SKM-1 (cell line): Measurements from ENCODE around the gene HHATL.
"Not testable (repeated sequence)": the region's sequence is repeated elsewhere in the genome, so short reads cannot be mapped to it uniquely, and the experiment has no call there.

Source experiments
- DNase-seq: peaks from one replicate; lab custom pipeline; 2025; ENCODE audit not compliant: unreplicated experiment; lab: John Stamatoyannopoulos, UW

HHATL gene

DNA sequence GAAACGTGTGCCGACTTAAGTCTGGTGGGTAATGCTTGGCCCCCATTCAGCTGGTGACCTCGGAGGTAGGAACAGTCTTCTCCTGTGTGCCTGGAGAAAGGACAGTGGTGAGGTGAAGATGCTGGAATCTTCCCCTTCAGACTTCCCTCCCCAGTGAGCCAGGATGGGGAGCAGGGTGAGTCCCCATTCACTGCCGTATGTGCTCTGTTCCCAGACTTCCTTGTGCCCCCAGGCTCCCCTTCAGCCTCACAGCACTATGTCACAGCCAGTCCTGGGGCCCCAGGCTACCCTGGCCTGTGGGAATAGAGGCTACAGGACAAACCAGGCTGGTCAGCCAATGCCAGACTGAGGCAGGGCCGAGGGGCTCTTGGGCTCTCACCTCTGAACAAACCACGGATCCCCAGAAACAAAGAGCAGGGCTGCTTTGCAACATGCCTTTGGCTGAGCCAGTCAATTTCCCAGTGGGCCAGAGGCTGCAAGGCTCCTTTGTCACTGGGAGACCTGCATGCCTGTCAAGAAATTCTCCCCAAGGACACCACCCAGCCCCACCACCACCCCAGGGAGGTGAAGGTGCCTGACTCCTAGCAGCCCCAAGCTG is 31.8 kb upstream of the HHATL start:
- DNase-seq = no peak

DNA sequence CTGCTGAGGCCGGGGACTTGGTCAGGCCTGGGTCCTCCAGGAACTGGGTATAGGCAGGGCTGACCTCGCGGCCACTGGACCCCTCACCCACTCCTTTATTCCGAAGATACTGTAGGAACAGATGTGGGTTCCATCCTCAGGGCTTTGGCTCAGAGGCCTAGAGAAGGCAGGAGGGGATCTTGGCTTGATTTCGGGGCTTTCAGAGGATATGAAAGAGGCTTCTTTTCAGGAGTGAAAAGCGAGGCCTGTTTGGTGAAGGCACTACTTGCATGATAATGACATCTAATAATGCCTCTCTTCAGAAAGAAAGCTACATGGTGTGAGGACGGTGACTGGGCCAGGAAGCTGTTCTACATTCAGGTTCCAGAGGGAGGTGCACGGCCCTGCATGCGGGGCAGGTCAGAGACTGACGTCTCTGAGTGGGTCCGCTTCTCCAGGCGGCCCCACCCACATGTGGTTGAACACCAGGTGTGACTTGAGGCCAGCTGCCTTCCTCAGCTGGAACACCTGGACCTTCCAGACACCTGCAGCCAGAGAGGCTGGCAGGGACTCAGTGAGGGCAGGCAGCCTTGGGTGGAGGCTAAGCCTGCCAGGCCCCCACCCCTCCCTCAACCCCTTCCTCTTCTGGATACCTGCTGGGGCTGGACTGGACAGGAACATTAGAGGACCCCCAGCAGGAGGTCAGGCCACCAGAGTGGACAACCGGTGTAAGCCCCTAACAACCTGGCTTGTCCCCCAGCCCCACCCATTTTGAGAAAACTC is 31.1 kb upstream of the HHATL start:
- DNase-seq = no peak

DNA sequence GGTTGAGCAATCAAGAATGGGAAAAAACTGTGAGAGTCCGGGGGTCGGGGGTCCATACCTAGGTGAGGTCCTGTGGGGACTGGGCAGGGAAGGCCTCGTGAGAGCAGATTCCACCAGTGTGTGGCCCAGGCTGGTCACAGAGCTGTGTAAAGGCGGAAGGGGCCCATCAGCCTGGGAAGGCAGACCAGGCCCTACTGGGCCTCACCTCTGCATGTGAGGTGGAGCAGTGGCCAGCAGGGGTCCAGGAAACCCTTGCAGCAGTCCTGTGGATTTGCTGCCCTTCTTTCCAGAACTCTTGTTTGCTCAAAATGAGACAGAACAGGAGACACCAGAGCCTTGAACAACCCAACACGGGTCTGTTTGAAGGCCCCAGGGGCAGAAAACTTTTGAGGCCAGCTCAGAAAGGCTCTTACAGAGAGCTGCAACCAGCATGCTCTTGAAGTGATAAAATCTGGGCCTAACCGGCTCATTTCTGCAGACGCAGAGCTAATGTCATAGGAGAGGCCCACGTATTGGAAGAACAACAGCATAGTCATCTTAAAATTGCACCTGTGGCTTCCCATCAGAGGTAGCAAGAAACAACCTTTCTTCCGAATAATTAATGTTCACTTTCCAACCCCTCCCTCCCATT is 30.3 kb upstream of the HHATL start:
- DNase-seq = no peak

GRCh38 chr3:42732196-42732828 is 29.7 kb upstream of the HHATL start:
- DNase-seq = no peak

GRCh38 chr3:42731476-42732195 is 29.0 kb upstream of the HHATL start:
- DNase-seq = no peak

DNA sequence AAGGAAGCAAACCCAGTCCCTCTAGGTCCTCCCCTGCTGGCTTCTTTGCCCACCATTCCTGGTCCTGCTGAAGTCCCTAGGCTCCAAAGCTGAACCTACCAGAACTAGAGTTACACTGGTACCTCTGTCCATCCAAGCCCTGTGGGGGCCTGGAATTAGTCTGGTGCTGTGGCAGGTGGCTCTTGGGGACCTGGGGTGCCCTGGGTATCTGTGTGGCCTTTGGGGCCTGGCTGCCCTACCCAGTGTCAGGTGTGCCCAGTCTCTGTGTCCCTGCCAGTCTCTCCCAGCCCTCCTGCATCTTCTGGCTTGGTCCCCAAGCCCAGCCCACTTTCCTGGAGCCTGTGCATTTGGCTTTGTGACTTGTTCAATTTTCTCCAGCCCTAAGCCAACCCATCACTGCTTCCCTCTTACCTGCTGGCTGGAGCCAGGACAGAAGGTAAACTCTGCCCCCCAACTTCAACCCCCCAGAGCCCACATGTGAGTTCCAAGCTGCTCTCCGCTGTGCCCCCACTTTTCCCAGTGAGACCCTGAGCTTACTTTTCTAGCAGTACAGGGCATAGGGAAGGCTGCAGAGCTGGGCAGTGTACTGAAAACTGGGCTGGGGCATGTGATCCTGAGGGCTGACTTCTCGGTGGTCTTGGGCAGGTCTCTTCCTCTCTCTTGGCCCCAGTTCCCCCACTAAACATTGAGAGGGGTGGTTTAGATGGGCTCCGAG is 28.3 kb upstream of the HHATL start:
- DNase-seq = no peak

- no peak for DNase-seq
Measured at GRCh38 chr3:42730294-42730693, 27.7 kb upstream of the HHATL start.

GRCh38 chr3:42729404-42730145 is 27.0 kb upstream of the HHATL start:
- DNase-seq = no peak

DNA sequence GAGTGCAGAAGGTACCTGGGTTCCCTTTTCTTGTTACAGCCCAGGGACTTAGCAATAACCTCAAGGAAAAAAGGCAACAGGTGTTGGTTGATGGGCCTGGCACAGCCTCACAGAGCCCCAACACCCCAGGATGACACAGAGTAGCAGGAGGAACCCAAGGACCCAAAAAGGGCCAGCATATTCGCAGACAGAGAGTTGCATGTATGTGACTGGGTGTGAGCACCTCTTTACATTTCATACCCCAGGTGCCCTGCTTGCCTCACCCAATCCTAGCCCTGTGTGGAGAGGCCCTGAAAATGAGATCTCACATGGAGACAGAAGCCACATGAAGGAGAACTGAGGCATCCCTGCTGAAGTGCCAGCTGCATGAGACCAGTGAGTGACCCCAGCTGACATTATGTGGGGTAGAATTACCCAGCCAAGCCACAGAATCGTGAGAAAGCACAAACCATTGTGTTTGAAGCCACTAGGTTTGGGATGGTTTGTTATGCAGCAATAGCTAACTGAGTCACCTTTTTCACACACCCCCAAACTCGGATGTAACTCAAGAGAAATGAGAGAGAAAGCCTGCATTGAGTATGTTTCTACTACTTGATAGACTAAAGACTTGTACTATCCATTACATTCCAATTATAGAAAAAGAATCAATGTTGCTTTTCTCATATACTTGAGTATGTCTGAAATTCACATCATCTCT is 26.2 kb upstream of the HHATL start:
- no peak for DNase-seq

DNA sequence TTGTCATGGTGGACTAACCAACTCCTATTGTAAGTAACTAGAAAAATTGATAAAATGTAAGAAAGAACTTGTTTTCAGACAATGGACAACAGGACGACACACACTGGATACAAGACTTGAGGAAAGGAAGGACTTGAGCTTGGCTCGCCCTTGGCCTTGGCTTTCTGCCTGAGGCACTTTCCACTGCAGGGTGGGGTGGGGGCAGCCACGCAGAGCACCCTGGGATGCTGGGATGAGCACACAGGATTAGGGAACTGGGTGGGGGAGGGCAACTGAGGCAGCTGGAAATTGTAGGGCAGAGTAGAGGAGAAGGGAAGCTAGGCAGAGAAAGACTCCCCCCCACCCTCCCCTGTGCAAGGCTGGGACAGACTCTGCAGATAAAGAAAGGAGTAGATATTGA is 25.5 kb upstream of the HHATL start:
- no peak for DNase-seq

DNA sequence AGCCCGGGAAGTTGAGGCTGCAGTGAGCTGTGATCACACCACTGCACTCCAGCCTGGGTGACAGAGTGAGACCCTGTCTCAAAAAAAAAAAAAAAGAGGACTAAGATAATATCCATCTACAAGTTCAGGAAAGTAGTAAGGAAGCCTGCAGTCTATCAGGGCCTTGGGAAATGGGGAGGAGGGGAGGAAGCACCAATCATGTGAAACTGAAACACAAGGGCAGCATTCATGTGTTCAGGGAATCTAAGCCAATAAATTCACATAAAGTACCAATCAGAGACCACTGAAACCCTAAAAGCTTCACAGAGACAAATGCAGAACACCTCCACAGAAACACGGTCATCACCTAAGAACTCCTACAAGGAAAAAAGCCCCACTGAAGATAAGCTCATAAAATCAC is 22.9 kb upstream of the HHATL start:
- no peak for DNase-seq

DNA sequence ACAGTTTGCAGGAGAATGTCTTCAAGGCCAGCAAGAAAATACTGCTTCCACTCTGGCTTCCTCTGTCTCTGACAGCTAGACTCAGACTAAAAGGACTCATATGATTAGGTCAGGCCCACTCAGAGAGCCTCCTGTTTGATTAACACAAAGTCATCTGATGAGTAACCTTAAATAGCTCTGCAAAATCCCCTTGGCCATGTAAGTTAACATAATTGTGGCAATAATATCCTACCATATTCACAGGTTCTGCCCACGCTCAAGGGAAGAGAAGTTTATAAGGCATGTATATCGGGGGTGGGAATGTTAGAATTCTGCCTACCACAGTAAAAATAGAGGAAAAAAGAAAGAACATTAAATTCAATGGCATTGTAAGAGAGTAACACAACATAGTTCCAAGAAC is 20.6 kb upstream of the HHATL start:
- no peak for DNase-seq

GRCh38 chr3:42722442-42722841 is 19.8 kb upstream of the HHATL start:
- not testable (repeated sequence) for DNase-seq

DNA sequence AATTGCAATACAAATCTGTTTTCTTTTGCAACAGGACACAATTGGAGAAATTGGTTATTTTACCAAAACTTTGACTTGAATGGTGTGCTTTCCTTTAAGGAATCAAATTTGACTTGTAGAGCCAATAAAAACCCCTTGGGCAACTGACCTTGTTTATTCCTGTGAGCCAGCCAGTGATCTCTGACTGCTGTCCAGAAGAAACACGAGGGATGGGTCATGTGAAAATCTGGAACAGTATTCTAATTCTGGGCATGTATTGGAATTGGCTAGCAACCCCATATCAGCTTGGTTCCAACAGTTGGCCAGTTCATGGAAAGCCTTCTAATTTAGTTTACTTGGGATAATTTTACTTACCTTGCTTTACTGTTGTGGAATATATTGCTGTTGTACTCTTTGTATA is 19.1 kb upstream of the HHATL start:
- no peak for DNase-seq

DNA sequence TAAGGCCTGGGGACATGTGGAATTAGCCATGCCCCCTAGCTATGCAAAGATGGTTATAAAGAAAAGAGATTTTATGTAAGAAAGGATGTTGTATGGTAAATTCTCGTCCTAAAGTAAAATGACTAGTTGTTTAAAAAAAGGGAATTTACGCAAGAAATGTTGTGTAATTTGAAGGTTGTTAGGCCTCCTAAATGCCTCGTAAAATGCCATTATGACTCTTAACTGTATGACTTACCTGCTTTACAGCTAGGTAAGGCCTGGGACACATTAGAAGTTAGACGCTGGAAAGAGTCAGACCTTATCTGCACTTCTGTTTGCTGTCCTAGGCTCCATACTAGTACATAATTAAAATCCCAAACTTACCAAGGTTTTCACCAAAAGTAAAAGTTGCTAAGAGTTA is 17.5 kb upstream of the HHATL start:
- no peak for DNase-seq

DNA sequence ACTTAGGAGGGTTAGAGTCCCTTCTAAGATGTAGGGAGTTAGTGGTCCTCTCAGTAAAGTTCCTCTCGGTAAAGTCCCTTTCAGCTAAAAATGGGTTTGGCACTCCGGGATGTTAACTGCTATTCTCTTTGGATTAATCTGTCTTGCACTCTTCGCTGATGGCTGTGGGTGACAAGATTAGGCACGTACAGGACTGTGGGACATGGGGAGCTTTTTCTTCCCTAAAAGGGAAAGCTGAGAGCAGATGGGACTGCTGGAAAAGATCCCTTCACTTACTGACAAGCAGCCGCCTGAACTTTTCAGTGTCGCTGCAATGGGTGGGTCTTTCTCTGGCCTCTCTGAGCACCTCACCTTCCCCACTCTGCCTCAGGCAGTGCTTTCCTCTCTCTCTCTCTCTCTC is 16.4 kb upstream of the HHATL start:
- no peak for DNase-seq

GRCh38 chr3:42718338-42718737 is 15.7 kb upstream of the HHATL start:
- no peak for DNase-seq

DNA sequence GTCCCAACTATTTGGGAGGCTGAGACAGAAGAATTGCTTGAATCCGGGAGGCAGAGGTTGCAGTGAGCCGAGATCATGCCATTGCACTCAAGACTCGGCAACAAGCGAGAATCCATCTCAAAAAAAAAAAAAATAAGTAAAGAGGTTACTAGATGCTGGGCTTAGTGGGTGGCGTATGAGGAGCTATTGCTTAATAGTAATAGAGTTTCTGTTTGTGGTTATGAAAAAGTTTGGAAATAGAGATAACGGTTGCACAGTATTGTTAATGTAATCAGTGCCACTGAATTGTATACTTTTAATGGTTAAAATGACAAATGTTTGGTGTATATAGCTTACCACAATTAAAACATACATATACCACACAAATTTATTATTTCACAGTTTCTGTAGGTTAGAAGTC is 14.7 kb upstream of the HHATL start:
- no peak for DNase-seq

GRCh38 chr3:42714171-42714852 is 11.7 kb upstream of the HHATL start:
- no peak for DNase-seq
